Measurements from ENCODE around the gene HMCN1.

DNA sequence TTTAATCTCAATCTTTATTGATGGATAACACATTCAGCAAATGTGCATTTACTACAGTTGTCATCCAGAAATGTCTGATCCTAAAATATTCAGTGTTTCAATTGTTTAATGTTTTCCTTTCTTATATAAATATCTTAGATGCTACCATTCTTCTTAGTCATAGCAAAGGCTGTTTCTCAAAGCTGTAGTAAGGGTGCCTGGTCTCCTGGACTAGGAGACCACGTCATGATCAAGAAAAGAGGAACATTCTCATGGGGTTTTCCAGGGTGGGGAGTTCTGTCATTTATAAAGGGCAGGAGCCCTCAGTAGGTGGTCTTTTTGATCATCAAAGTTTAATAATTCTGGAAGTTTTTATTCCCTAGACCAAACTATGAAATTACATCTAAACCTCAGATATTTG lies 292.8 kb downstream of the HMCN1 start:
- TF ChIP-seq, protein P1, sequence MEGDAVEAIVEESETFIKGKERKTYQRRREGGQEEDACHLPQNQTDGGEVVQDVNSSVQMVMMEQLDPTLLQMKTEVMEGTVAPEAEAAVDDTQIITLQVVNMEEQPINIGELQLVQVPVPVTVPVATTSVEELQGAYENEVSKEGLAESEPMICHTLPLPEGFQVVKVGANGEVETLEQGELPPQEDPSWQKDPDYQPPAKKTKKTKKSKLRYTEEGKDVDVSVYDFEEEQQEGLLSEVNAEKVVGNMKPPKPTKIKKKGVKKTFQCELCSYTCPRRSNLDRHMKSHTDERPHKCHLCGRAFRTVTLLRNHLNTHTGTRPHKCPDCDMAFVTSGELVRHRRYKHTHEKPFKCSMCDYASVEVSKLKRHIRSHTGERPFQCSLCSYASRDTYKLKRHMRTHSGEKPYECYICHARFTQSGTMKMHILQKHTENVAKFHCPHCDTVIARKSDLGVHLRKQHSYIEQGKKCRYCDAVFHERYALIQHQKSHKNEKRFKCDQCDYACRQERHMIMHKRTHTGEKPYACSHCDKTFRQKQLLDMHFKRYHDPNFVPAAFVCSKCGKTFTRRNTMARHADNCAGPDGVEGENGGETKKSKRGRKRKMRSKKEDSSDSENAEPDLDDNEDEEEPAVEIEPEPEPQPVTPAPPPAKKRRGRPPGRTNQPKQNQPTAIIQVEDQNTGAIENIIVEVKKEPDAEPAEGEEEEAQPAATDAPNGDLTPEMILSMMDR (IDR thresholded peaks at IDR 0.05) = no peak
- no peak for TF ChIP-seq ZFX (IDR thresholded peaks at IDR 0.05; ENCODE audit: borderline replicate concordance)

Data from 22Rv1 (cell line).